Kidney epithelial cell (primary cell): ENCODE data around the gene RASSF10. TPM values are rescaled to one million over a fixed set of nuclear protein-coding genes. Genes with fewer than 3 reads are reported as not detected.
"Not testable (repeated sequence)": the region's sequence is repeated elsewhere in the genome, so short reads cannot be mapped to it uniquely, and the experiment has no call there.

ENCODE experiments used
- DNase-seq: peaks from one replicate; pipeline ENCODE4 v3.0.0-alpha.2; 2010; ENCODE audit warnings: low read depth
- H3K27me3 ChIP-seq: 2 replicates; pipeline ENCODE4 v1.6.0; 2011; ENCODE audit warnings: low read length; ENCODE audit not compliant: control insufficient read depth, insufficient read depth
- H3K36me3 ChIP-seq: 2 replicates; pipeline ENCODE4 v1.5.1; 2011; ENCODE audit warnings: low read length; ENCODE audit not compliant: control insufficient read depth, insufficient read depth
- H3K4me3 ChIP-seq: 2 replicates; pipeline ENCODE4 v1.5.1; 2011; ENCODE audit warnings: low read depth, mild to moderate bottlenecking, control low read depth, low read length
- total RNA-seq: library from RNA; depleted of rRNA; stranded (reverse); fragments of >200 nt; gene quantifications from 2 replicates; pipeline ENCODE4 v1.2.3, GENCODE V29; 2015
- TF ChIP-seq, protein P1 (sequence below): IDR thresholded peaks from 2 replicates; pipeline ENCODE4 v1.5.1; 2011; ENCODE audit warnings: mild to moderate bottlenecking, moderate library complexity, low read length, control low read depth, inconsistent platforms; ENCODE audit not compliant: insufficient read depth, poor library complexity, severe bottlenecking

RASSF10 gene
- total RNA-seq, 1 donor from 2014 or later = 3.5 TPM

DNA sequence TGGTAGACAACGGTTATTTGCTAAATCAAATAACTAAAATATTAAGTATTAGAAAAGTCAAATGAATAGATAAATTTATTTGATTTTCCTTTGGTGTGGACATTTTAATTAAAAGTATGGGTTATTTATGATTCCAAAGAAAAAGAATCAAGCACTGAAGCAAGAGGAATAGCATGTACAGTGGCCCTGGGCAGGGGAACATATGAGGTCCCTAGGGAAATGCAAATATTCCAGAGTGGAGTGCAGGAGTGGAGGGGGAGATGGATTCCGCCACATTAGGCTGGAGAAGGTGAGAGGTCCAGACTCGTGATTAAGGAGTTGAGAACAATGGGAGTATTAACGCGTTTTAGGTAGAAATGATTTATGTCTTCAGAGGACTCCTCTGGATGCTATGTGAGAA lies 30.0 kb downstream of the RASSF10 start:
- Histone ChIP-seq H3K36me3 (no peaks in the 10 kb centered on the region), H3K4me3 (no peak overlapping the region), H3K27me3 (no peaks in the 10 kb centered on the region)
- TF ChIP-seq, protein P1, sequence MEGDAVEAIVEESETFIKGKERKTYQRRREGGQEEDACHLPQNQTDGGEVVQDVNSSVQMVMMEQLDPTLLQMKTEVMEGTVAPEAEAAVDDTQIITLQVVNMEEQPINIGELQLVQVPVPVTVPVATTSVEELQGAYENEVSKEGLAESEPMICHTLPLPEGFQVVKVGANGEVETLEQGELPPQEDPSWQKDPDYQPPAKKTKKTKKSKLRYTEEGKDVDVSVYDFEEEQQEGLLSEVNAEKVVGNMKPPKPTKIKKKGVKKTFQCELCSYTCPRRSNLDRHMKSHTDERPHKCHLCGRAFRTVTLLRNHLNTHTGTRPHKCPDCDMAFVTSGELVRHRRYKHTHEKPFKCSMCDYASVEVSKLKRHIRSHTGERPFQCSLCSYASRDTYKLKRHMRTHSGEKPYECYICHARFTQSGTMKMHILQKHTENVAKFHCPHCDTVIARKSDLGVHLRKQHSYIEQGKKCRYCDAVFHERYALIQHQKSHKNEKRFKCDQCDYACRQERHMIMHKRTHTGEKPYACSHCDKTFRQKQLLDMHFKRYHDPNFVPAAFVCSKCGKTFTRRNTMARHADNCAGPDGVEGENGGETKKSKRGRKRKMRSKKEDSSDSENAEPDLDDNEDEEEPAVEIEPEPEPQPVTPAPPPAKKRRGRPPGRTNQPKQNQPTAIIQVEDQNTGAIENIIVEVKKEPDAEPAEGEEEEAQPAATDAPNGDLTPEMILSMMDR = no peak
- no peak for DNase-seq

- H3K27me3 ChIP-seq = no peaks in the 10 kb centered on the region
- no peaks in the 10 kb centered on the region for H3K36me3 ChIP-seq
- DNase-seq = no peak
- TF ChIP-seq, protein P1 = no peak
- H3K4me3 ChIP-seq = no peak overlapping the region
These were observed 31.9 kb downstream of the RASSF10 start for GRCh38 chr11:13040969-13041561.

DNA sequence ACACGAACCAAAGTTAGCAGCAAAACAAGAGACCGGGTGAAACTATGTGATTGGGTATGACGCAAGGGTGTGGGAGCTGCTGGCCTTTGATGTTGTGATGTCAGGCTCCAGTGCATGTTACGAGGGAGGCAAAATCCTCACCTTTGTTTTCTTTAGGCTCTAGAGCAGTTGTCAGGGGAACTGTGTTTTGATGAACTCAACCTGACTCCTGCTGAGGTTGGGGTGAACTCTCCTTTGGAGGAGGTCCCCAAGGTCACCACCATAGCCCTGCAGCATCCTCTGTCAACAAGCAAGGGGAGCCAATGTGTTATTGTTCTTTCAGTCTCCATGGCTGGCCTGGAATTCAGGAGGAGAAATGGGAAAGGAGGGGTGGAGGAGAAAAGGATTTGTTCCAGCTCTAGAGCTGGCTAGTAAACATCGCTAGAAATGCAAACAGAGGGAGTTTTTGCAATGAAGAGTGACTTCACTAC lies 33.8 kb downstream of the RASSF10 start:
- H3K4me3 ChIP-seq = no peak overlapping the region
- H3K27me3 ChIP-seq = no peaks in the 10 kb centered on the region
- no peaks in the 10 kb centered on the region for H3K36me3 ChIP-seq
- TF ChIP-seq, protein P1 = no peak
- DNase-seq = no peak

- Histone ChIP-seq H3K27me3 (no peaks in the 10 kb centered on the region), H3K4me3 (no peak overlapping the region), H3K36me3 (no peaks in the 10 kb centered on the region)
- DNase-seq = no peak
- TF ChIP-seq, protein P1 = no peak
These were observed 35.0 kb downstream of the RASSF10 start for GRCh38 chr11:13043912-13044628.

GRCh38 chr11:13045089-13045488 lies 36.0 kb downstream of the RASSF10 start:
- not testable (repeated sequence) for DNase-seq, H3K27me3 ChIP-seq, H3K4me3 ChIP-seq, H3K36me3 ChIP-seq

GRCh38 chr11:13045734-13046133 lies 36.6 kb downstream of the RASSF10 start:
- H3K36me3 ChIP-seq = no peaks in the 10 kb centered on the region
- H3K4me3 ChIP-seq = no peak overlapping the region
- H3K27me3 ChIP-seq = no peaks in the 10 kb centered on the region
- TF ChIP-seq, protein P1 = no peak
- DNase-seq = no peak
